ENCODE results near the gene PNMA6E.
"Not testable (repeated sequence)": the region's sequence is repeated elsewhere in the genome, so short reads cannot be mapped to it uniquely, and the experiment has no call there.

PNMA6E gene

DNA sequence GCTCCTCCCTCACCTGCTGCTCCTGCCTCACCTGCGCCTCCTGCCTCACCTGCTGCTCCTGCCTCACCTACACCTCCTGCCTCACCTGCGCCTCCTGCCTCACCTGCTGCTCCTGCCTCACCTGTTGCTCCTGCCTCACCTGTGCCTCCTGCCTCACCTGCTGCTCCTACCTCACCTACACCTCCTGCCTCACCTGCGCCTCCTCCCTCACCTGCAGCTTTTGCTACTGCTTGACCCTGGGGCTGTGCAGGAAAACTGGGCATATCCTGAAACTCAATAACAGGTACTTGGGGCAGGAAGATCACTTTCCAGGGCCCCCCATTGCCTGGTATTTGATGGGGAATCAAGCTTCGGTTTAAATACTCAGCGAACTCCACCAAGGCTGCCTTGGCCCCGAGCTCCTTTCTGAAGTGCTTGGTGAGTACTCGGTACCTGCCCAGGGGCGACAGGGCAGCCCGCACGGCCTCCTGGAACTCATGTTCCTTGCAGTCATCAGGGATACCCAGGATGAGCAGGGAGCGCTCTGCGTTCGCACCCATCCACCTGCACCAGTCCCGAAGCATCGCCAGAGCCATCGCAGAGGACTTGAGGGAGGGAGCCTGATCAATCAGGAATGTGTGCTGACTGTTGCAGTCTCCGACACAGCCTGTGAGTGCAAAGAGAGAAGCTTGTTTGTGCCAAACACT, 2.7 kb downstream of the PNMA6E start:
- no peak for DNase-seq (ENCODE audit: low read depth)
- H3K4me3 ChIP-seq (ENCODE audit: low read depth, low read length): no peak overlapping the region
- TF ChIP-seq, protein P1, sequence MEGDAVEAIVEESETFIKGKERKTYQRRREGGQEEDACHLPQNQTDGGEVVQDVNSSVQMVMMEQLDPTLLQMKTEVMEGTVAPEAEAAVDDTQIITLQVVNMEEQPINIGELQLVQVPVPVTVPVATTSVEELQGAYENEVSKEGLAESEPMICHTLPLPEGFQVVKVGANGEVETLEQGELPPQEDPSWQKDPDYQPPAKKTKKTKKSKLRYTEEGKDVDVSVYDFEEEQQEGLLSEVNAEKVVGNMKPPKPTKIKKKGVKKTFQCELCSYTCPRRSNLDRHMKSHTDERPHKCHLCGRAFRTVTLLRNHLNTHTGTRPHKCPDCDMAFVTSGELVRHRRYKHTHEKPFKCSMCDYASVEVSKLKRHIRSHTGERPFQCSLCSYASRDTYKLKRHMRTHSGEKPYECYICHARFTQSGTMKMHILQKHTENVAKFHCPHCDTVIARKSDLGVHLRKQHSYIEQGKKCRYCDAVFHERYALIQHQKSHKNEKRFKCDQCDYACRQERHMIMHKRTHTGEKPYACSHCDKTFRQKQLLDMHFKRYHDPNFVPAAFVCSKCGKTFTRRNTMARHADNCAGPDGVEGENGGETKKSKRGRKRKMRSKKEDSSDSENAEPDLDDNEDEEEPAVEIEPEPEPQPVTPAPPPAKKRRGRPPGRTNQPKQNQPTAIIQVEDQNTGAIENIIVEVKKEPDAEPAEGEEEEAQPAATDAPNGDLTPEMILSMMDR (conservative IDR thresholded peaks at IDR 0.05; ENCODE audit: low read depth, low read length): no peak

DNA sequence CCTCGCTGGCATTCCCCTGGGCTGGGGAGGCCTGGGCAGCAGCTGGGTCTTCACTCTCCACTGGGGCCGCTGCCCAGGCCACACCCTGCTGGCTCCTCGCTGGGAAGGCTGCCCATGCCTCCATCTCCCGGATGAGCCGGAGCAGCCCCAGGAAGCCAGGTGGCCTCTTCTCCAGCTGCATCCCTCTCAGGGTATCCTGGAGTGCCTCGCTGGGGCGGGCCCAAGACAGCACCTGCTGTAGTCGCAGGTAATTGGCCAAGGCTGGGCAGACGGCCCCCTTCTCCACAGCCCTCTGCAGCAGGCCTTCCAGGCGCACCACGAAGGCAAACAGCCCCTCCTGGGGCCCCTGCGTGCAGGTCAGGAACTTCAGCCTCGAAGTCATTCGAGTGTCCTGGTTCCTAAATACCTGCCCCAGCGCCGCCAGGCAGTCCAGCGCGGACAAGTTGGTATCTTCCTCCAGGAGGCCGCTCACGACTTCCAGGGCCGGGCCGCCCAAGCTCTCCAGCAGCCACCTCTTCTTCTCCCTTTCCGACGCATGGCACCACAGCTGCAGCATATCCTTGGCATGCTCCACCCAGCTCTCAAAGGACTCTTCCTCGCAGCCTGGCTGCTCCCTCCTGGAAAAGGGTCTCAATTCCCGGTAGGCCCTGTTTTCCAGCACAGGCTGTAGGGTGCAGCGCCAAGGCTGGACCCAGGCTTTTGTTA, 3.7 kb downstream of the PNMA6E start:
- no peak overlapping the region for H3K4me3 ChIP-seq (ENCODE audit: low read depth, low read length)
- DNase-seq (ENCODE audit: low read depth): no peak
- TF ChIP-seq, protein P1 (conservative IDR thresholded peaks at IDR 0.05; ENCODE audit: low read depth, low read length): no peak

DNA sequence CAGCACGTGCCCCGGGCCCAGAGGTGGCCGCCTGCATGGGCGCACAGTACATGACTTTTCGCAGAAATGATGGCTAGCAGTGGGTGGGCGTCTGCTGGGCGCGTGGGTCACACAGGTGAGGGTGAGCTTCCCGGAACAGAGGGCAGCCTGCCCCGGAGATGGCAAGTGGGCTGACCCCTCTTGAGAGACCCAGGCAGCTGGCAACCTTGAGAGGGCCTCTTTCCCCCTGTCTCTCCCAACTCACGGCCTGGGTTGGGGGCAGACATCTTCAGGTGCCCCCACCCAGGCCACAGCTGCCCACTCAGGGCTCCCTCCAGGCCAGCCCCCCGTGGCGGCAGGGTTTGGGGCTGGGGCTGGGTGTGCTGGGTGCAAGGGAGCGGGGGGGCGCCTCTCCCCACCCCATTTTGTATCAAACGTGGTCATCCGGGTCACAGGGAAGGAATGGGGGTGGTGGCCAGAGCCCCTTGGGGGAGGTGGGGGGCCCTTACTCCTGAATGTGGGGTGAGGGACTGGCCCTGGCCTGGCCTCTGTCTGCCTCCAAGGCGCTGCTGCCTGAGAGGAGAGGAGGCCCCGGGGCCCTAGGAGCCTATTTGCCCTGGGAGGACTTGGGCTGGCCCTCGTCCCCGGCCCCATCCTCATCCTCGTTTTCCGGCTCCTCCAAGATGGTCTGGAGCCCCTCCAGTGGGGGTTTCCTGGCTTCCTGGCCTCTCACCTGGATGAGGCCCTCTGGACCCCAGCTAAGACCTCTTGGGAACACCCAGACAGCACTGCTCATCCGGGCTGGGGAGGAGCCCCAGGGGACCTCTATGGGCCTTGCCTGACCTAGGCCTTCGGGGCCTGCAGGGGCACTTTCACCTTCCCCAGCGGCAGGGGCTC, 4.6 kb downstream of the PNMA6E start:
- DNase-seq (ENCODE audit: low read depth): no peak
- TF ChIP-seq, protein P1 (conservative IDR thresholded peaks at IDR 0.05; ENCODE audit: low read depth, low read length): no peak
- no peak overlapping the region for H3K4me3 ChIP-seq (ENCODE audit: low read depth, low read length)

DNA sequence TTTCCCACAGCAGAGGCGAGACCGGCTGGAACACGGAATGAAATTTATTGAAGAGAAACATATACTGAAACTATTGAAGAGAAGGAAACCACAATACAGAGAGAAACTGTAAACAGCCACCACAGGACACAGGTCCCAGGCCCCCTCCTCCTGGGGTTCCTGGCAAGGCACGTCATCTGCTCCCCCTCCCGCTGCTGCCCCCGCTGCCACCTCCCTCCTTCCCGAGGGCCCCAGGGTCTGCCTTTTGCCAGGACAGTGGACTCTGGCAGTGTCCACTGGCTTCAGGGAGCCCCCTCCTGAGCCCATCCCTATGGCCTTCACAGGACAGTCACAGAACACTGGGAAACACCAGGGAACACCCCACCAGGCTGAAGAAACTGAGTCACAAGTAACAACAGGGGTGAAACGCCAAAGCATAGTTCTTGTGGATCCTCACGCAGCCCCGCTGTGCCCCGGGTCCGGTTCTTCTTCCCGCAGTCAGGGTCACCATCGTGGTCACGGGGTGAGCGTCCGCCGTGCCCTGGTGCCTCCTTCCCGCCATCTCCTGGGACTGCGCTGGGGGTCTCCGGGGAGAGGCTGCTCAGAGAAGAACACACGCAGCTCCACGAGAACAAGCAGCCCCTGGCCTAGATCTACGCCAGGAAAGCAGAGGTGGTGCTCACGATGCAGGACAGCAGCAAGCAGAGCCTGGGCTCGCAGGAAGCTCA, 5.4 kb downstream of the PNMA6E start:
- H3K4me3 ChIP-seq (ENCODE audit: low read depth, low read length): no peak overlapping the region
- TF ChIP-seq, protein P1 (conservative IDR thresholded peaks at IDR 0.05; ENCODE audit: low read depth, low read length): no peak
- no peak for DNase-seq (ENCODE audit: low read depth)

DNA sequence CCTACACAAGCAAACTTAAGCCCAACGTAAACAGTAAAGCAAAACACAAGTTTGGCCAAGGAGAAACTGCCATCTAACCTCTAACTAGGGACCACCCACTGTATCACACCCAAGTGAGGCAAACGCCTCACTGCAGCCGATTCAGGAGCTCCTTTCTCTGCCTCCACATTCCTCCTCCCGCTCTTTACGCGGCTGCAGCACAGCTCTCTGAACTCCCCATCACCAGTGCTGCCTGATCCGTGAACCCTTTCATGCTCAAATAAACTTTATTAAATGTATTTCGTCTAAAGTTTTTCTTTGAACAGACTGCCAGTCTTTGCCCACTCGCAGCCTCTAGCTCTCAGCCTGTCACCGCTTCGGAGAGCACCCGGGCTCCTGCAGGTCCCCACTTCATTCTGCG, 6.5 kb downstream of the PNMA6E start:
- no peak for DNase-seq (ENCODE audit: low read depth)
- H3K4me3 ChIP-seq (ENCODE audit: low read depth, low read length): no peak overlapping the region
- TF ChIP-seq, protein P1 (conservative IDR thresholded peaks at IDR 0.05; ENCODE audit: low read depth, low read length): no peak

DNA sequence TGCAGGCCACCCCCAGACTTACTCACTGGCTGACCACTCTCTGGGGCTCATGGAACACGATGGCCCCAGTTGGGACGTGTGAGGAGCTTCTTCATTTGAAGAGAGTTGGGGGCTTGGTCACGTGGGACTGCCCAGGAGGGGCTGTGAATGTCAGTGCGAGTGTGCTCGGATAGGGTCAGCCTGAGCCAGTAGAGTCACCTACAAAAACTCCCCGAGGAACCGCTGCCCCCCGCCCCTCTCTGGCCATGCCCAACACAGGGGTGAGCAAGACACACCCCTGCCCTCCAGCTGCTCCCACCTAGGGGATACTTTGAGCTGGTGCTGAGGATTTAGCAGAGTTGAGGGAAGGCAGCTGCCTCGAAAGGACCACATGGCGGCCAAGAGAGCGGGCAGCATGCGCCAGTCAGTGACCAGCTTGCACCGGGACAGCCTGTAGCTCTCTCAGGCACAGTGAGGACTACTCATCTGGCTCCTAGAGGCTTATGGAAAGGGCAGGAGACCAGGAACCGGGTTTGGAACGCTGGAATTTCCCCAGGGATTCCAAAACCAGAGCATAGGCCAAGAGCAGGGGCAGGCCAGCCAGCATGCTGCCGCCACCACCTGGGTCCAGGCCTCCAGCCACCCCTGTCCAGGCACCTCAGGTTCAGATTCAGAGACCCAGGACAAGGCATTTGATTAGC, 8.4 kb downstream of the PNMA6E start:
- no peak overlapping the region for H3K4me3 ChIP-seq (ENCODE audit: low read depth, low read length)
- no peak for DNase-seq (ENCODE audit: low read depth)
- TF ChIP-seq, protein P1 (conservative IDR thresholded peaks at IDR 0.05; ENCODE audit: low read depth, low read length): no peak

DNA sequence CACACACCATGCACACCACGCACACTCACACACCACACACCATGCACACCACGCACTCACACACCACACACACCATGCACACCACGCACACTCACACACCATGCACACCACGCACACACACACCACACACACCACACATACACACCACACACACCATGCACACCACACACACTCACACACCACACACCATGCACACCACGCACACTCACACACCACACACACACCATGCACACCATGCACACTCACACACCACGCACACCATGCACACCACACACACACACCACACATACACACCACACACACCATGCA, 11.7 kb downstream of the PNMA6E start:
- not testable (repeated sequence) for H3K4me3 ChIP-seq (ENCODE audit: low read depth, low read length); DNase-seq (ENCODE audit: low read depth)

Data from choroid plexus epithelial cell (primary cell).